ENCODE measurements around the gene FBXO11.

Gene FBXO11

GRCh38 chr2:47782671-47783485 is 123.4 kb downstream of the FBXO11 start, which contains the start of gene MSH6:
MSH6 (plus strand) TSS chr2:47783145; CDS start chr2:47783234, 89 bp downstream.
- no peak for FAIRE-seq

GRCh38 chr2:47782381-47782670 is 124.0 kb downstream of the FBXO11 start:
- no peak for FAIRE-seq

- no peak for FAIRE-seq
These were observed 126.9 kb downstream of the FBXO11 start for GRCh38 chr2:47779426-47779790.

- FAIRE-seq: no peak
These were observed 127.4 kb downstream of the FBXO11 start for GRCh38 chr2:47778698-47779425.

- no peak for FAIRE-seq
These were observed 128.9 kb downstream of the FBXO11 start for GRCh38 chr2:47777277-47777937.

GRCh38 chr2:47774567-47774966 is 131.7 kb downstream of the FBXO11 start:
- no peak for FAIRE-seq

GRCh38 chr2:47772343-47772742 is 134.0 kb downstream of the FBXO11 start:
- no peak for FAIRE-seq

- FAIRE-seq: no peak
These were observed 135.1 kb downstream of the FBXO11 start for GRCh38 chr2:47771211-47771610.

- FAIRE-seq: no peak
These were observed 137.0 kb downstream of the FBXO11 start for GRCh38 chr2:47769318-47769717.

- no peak for FAIRE-seq
These were observed 138.3 kb downstream of the FBXO11 start for GRCh38 chr2:47767880-47768609.

- no peak for FAIRE-seq
These were observed 138.8 kb downstream of the FBXO11 start for GRCh38 chr2:47767497-47767844.

GRCh38 chr2:47751856-47752414 is 154.4 kb downstream of the FBXO11 start:
- FAIRE-seq: no peak

- no peak for FAIRE-seq
These were observed 158.4 kb downstream of the FBXO11 start for GRCh38 chr2:47747878-47748277.

- FAIRE-seq: no peak
These were observed 162.2 kb downstream of the FBXO11 start for GRCh38 chr2:47744074-47744473.

- no peak for FAIRE-seq
These were observed 164.7 kb downstream of the FBXO11 start for GRCh38 chr2:47741637-47742036.

- FAIRE-seq: no peak
These were observed 165.2 kb downstream of the FBXO11 start for GRCh38 chr2:47741101-47741500.

Data from G401.6 (cell line).